GM21528 (cell line): Measurements from ENCODE around the gene NID2.

ENCODE experiments used
- ATAC-seq: cut with Tn5 transposase; IDR thresholded peaks from one replicate; pipeline ENCODE4 v1.9.1; 2021; ENCODE audit warnings: mild to moderate bottlenecking, moderate library complexity; ENCODE audit not compliant: unreplicated experiment, low FRiP score

Gene NID2

GRCh38 chr14:52068615-52069306 lies at the start of gene NID2:
Gene NID2 (minus strand): TSS chr14:52069059. CDS start chr14:52068994, 65 bp downstream.
- no peak for ATAC-seq

DNA sequence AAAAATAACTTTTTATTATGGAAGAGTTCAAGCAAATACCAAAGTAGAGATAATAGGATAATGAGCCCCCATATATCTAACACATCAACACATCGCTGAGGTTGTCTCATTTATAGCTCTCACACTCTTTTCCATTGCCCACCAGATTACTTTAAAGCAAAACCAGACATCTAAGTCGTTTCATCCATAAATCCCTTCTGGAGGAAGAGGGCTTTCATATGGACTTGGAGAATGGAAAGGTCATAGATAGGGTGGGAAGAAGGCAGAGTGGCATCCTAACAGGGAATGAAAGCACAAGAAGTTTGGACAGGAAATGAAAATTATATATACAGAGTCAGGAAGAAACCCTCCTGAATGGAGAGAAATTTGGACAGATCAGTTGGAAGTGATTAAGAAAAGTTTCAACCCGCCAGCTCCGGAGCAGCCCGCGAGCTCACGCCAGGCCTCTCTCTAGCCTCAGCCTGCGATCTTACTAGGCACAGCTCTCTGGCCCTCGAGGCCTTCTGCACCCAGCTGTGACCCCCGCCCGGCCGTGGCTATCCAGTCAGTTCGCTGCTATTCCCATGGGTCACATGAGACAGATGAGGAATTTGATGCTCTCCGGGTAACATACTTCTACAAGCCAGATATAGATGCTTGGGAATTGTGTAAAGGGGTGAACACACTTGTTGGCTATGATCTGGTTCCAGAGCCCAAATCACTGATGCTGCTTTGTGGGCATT lies 48.4 kb upstream of the NID2 start:
- no peak for ATAC-seq

DNA sequence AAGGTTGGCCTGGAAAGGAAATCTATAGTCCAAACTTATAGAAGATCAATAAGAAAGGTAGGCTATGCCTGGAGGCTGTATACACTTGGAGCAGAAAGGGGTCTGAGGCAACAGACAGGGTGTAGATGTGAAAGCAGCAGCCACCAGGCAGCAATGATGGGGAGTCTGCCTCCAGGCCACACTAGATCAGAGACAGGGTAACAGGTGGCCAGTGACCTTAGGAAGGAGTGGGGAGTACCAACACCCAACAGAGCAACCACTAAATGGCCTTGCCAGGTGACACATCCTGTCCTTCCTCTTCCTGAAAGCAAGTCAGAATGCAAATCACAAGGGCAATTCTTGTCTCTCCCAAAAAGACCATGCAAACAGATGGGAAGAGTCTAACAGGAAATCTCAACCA lies 46.4 kb upstream of the NID2 start:
- ATAC-seq = no peak

DNA sequence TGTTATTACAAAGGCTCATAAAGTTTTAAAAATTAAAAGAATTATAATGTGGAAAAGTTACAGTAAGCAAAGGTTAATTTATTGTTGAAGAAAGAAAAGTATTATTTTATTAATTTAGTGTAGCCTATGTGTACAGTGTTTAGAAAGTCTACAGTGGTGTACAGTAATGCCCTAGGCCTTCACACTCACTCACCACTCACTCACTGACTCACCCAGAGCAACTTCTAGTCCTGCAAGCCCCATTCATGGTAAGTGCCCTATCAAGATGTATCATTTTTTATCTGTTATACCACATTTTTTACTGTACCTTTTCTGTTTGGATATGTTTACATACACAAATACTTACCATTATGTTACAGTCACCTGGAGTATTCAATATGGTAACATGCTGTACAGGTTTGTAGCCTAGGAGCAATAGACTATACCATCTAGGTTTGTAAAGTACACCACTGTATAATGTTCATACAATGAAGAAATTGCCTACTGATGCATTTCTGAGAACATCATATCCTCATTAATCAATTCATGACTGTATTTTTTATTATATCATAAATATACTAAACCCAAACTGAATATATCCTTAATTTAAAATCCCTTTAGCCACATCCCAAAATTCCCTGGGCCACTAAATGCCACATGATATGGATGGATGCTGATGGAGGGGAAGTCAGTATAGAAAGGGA lies 43.6 kb upstream of the NID2 start:
- ATAC-seq = no peak

GRCh38 chr14:52111583-52111982 lies 42.7 kb upstream of the NID2 start:
- ATAC-seq = no peak

- ATAC-seq = no peak
Measured at GRCh38 chr14:52110441-52111086, 41.7 kb upstream of the NID2 start.

GRCh38 chr14:52108823-52109222 lies 40.0 kb upstream of the NID2 start:
- ATAC-seq = no peak

- ATAC-seq = no peak
Measured at GRCh38 chr14:52106840-52107239, 38.0 kb upstream of the NID2 start.

DNA sequence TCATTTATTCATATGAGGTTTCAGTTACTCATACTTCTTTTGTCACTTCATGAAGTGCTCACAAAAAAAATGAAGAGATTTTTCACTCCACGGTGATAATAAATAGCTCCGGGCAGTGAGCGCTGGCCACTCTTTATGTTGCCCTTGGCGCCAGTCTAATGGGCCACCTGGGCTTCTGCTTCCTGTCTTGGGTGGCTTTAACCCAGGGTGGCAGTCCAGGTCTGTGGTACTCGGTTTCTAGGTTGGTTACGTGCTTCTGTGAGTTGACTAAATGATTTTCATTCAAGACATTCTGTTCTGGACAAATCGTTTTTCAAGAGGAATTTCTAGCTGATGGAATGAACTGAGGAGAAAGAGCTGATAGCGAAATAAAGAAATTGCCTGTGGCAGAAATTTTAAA lies 34.6 kb upstream of the NID2 start:
- no peak for ATAC-seq

DNA sequence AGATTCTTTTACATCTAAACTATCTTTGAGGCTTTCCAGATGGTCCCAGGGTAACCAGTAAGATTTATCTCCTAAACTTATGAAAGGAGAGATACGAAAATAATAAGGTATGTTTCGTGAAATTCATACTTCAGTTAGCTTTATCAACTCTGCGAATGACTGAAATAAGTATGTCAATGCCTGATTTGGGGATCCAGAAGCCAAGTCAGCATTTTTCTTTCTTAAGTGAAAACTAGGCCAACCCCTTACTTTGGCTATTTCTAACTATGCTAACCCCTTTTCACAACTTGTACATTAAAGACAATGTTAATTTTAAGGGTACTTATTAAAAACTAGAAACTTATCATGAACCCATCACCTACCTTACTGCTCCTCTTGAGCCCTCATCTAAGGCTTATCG lies 26.9 kb upstream of the NID2 start:
- ATAC-seq = no peak

DNA sequence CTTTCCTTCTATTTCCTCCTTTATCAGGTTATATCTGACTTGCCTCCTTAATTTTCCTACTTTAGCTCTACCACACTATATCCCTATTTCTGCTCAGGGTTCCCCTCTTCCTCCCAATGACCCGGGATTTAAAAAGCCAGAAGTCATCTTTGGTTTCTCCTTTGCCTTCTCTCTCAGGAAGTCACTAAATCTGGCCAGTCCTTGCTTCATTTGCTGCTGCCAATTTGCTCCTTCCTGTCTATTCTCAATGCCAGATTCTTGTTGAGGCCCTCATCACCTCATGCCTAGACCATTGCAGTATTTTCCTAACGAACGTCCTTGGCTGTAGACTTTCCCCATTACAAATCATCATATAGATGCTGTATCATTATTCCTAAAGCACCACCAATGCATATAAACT lies 26.5 kb upstream of the NID2 start:
- no peak for ATAC-seq

DNA sequence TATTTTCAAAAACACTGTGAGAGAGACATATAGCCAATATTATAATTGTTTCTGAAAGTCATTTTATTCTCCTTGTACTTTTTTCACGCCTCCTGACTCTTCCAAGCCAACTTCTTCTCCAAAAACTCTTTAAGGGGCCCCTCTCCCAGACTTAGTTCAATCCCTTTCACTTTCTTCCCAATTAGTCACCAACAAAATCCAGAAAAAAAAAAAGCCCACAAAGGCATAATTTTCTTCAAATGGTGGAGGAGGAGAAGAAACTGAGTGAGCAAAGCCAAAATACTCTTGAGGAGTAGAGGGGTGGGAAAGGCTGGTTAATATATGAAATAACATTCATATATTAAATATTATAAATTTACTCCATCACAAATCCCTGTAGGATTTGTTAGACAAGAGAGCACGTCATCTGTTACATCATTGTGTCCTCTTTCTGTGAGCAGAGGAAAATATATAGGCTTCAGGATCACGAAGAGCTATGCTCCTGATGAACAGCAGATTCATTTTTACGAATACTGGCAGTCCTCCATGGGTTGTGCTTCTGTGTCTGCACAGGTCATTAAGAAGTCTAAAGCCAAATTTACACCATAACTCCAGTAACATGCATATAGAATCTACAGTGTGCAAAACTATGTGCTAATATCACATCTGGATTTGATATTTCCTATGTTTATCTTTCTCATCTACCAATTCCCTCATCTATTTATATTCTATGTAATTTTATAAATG lies 25.9 kb upstream of the NID2 start:
- no peak for ATAC-seq

GRCh38 chr14:52091928-52092327 lies 23.1 kb upstream of the NID2 start:
- no peak for ATAC-seq

- ATAC-seq = no peak
Measured at GRCh38 chr14:52090936-52091335, 22.1 kb upstream of the NID2 start.

DNA sequence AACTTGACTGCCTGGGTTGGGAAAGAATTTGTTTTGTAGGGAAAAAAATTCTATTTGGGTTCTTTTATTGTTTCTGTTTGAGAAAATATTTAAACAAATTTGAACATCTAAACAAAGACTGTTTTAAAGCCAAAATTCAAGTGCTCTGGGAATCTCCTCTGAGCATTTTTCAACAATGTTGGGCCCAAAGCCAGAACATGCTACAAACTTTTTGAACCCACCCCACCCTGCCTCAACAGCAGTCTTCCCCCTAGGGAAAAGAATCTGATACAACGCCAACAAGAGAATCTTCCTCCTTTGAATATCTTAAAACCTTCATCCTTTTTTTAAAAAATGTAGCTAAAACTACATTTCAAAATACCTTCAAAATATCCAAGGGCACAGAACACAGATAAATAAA lies 20.4 kb upstream of the NID2 start:
- no peak for ATAC-seq

- no peak for ATAC-seq
Measured at GRCh38 chr14:52086711-52087110, 17.9 kb upstream of the NID2 start.

DNA sequence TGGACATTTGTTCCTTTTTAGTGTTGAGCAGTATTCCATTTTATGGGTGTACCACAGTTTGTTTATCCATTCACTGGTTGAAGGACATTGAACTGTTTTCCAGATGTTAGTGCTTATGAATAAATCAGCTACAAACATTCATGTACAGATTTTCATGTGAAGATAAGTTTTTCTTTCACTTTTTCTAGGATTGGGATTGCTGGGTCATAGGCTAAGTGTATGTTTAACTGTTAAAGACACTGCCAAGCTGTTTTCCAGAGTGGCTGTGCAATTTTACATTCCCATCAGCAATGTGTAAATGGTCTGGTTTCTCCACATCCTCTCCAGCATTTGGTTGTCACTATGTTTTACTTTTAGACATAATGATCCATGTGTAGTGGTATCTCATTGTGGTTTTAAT lies 14.0 kb upstream of the NID2 start:
- ATAC-seq = no peak

DNA sequence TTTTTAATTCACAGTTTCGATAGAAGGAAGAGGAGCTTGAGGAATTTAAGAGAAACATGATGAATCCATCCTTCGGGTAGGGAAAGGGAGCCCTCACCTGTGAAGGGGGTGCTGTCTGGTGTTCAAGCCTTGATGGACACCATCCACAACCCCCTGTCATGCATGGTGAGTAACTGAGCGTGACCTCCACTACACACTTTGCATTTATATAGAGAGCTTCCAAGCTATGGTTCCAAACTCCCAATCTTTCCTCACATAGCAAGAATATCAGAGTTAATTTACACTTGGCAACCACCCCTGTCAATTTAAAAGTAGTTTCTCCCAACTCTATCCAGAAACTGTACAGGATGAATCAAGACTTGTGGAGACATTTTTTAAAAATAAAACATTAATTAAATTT lies 13.1 kb upstream of the NID2 start:
- no peak for ATAC-seq

DNA sequence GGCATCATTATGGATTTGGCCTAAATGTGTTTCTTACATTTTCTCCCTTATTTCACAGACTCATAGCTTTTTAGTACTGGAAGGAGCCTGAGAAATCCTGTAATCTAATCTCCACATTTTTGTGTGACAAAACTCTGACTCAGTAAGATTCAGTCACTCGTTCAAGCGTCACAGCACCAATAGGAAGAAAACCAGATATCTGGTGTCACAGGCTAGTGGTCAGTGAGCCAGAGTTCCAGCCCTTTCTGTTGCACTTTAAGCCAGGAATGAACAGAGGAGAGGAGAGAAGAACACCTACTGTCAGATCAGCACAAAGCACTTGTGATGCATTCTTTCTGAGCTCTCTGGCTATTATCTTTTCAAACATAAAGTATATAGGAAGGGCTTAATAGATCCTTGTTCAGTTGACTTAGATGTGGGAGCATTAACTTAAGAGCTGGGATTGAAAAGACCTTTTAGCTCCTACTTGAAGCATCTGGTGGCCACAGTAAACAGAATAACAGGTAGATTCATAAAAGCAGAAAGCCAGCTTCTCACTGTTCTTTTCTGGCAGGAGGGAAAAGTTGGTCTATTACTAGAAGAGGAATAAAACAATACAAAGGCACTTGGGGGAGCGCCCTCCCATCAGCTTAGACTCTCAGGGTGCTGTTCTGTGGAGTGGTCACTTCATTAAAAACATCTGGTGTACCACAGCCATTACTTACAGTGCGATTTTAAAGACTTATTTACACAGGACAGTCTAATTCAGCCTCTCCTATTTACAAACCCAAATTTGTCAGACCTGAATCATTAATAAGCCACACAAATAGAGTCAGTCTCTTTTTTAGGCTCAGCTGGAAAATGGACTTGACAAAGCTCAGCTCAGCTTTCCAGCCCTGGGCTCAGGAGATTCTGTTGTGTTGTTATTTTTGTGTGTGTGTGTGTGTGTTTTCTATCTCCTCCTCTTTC lies 12.2 kb upstream of the NID2 start:
- no peak for ATAC-seq
